GM12878 (cell line): ENCODE data around the gene SLC9B1.

Experiments used
- EZH2 ChIP-seq: IDR thresholded peaks from 2 replicates; pipeline ENCODE4 v1.6.1; 2012; ENCODE audit warnings: low read depth, mild to moderate bottlenecking, control low read depth, inconsistent platforms, low read length, borderline replicate concordance; ENCODE audit not compliant: control insufficient read depth
- POLR2A ChIP-seq: IDR thresholded peaks from 2 replicates; pipeline ENCODE4 v1.6.1; 2011; ENCODE audit warnings: low read depth, mild to moderate bottlenecking, low read length

DNA sequence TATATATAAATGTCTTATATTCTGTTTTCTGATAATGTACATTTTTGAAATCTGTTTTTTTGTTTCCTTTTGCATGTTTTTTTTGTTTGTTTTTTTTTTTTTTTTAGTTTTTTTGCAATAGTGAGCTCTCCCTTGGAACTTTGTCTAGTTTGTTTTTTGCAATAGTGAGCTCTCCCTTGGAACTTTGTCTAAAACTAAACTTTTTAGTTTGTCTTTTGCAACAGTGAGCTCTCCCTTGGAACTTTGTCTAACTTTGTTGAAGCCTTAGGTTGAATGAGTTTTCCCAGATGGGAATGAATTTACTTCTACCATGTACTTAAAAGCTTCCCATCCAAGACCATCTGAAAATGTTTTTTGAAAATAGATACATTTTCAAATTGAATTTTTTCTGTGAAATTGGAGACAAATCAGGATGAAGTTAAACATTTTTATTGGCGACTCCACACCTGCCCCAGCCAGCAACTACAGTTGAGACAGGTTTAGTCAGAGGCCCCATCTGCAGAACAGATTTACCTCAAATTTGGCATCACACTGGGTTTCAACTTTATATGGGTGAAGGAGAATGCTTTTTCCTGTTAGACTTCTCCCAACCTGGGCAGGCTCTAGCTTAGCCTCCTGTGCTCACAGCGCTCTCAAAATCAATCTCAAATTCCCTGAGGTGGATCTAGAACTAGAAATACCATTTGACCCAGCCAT lies 41.1 kb upstream of the SLC9B1 start:
- TF ChIP-seq EZH2: no peak
- TF ChIP-seq POLR2A: no peak
